ENCODE data around the gene SHMT1. TPM values are rescaled to one million over a fixed set of nuclear protein-coding genes. Genes with fewer than 3 reads are reported as not detected.

SHMT1 gene
- total and polyA plus RNA-seq, 2 experiments from 2014 or later = 30.4 to 36.2 TPM

DNA sequence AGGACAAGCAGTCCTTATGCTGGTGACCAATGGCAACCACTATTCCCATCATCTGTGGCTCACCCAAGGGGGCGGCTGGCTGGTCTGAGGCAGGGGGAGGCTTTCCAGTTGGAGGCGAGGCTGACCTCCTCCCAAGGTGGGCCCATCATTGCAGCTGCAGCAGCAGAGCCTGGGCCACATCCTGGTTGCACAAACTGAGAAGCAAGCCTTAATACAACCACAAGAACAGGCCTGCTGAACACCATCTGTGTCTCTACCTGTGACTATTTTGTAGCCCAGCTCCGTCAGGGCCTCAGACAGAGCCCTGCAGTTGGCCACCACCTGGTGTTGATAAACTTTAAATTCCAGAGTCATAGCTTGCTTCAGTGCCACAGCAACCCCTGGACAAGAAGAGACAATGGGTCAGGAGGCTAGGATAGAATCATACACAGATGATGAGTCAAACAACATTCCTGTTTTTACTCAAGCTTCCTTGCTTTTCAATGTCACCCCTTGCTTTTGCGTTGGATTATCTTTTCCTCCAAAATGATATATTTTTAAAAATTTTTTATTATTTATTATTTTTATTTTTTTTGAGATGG lies 30.4 kb downstream of the SHMT1 start:
- no peak overlapping the region for H3K27ac ChIP-seq
- WGBS (ENCODE audit: low lambda C conversion rate, missing lambda C conversion rate) = 83% methylated on average over 4 of the region's 4 CpGs
- DNase-seq (ENCODE audit: low spot score) = no peak
- H3K79me2 ChIP-seq = no peaks in the 10 kb centered on the region
- TF ChIP-seq EZH2phosphoT487 (IDR thresholded peaks at IDR 0.05; ENCODE audit: low read depth, severe bottlenecking, unreplicated experiment) = no peak
- TF ChIP-seq, protein P1, sequence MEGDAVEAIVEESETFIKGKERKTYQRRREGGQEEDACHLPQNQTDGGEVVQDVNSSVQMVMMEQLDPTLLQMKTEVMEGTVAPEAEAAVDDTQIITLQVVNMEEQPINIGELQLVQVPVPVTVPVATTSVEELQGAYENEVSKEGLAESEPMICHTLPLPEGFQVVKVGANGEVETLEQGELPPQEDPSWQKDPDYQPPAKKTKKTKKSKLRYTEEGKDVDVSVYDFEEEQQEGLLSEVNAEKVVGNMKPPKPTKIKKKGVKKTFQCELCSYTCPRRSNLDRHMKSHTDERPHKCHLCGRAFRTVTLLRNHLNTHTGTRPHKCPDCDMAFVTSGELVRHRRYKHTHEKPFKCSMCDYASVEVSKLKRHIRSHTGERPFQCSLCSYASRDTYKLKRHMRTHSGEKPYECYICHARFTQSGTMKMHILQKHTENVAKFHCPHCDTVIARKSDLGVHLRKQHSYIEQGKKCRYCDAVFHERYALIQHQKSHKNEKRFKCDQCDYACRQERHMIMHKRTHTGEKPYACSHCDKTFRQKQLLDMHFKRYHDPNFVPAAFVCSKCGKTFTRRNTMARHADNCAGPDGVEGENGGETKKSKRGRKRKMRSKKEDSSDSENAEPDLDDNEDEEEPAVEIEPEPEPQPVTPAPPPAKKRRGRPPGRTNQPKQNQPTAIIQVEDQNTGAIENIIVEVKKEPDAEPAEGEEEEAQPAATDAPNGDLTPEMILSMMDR (IDR thresholded peaks at IDR 0.05; ENCODE audit: poor library complexity) = no peak
- TF ChIP-seq EZH2 (IDR thresholded peaks at IDR 0.05; ENCODE audit: borderline replicate concordance) = no peak
- no peaks in the 10 kb centered on the region for H3K36me3 ChIP-seq (replicated peaks; ENCODE audit: insufficient read depth, low read depth)
- no peak overlapping the region for H2AFZ ChIP-seq
- no peak overlapping the region for H3K4me2 ChIP-seq
- no peaks in the 10 kb centered on the region for H3K4me1 ChIP-seq (ENCODE audit: insufficient read depth)
- no peaks in the 10 kb centered on the region for H3K9me2 ChIP-seq (replicated peaks; ENCODE audit: insufficient read depth)
- no peaks in the 10 kb centered on the region for H4K20me1 ChIP-seq (ENCODE audit: insufficient read depth, poor library complexity, severe bottlenecking)
- no peaks in the 10 kb centered on the region for H3K9me3 ChIP-seq (ENCODE audit: low read depth)
- H3K27me3 ChIP-seq = no peaks in the 10 kb centered on the region
- H3K4me3 ChIP-seq = no peak overlapping the region

DNA sequence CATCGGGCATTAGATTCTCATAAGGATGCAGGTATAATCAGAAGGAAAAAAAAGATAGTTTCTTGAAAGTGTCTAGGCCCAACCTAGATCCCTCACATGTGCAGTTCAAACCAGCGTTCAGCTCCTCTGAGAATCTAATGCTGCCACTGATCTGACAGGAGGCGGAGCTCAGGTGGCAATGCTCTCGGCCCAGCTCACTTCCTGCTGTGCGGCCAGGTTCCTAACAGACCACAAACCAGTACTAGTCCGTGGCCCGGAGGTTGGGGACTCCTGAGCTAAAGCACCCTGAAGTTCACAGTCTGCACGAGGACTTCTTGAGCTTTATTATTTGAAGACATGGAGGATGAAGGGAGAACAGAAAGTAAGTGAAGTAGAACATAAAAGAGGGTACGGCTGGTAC lies 31.5 kb downstream of the SHMT1 start:
- H4K20me1 ChIP-seq (ENCODE audit: insufficient read depth, poor library complexity, severe bottlenecking) = no peaks in the 10 kb centered on the region
- no peak overlapping the region for H3K27ac ChIP-seq
- H3K79me2 ChIP-seq = no peaks in the 10 kb centered on the region
- H2AFZ ChIP-seq = no peak overlapping the region
- no peaks in the 10 kb centered on the region for H3K9me2 ChIP-seq (replicated peaks; ENCODE audit: insufficient read depth)
- H3K4me3 ChIP-seq = no peak overlapping the region
- H3K36me3 ChIP-seq (replicated peaks; ENCODE audit: insufficient read depth, low read depth) = no peaks in the 10 kb centered on the region
- 93% methylated on average over 9 of the region's 9 CpGs for WGBS (ENCODE audit: low lambda C conversion rate, missing lambda C conversion rate)
- TF ChIP-seq, protein P1 (IDR thresholded peaks at IDR 0.05; ENCODE audit: poor library complexity) = no peak
- TF ChIP-seq EZH2 (IDR thresholded peaks at IDR 0.05; ENCODE audit: borderline replicate concordance) (no peak), EZH2phosphoT487 (IDR thresholded peaks at IDR 0.05; ENCODE audit: low read depth, severe bottlenecking, unreplicated experiment) (no peak)
- H3K4me1 ChIP-seq (ENCODE audit: insufficient read depth) = no peaks in the 10 kb centered on the region
- no peak for DNase-seq (ENCODE audit: low spot score)
- no peak overlapping the region for H3K4me2 ChIP-seq
- no peaks in the 10 kb centered on the region for H3K9me3 ChIP-seq (ENCODE audit: low read depth)
- H3K27me3 ChIP-seq = no peaks in the 10 kb centered on the region

DNA sequence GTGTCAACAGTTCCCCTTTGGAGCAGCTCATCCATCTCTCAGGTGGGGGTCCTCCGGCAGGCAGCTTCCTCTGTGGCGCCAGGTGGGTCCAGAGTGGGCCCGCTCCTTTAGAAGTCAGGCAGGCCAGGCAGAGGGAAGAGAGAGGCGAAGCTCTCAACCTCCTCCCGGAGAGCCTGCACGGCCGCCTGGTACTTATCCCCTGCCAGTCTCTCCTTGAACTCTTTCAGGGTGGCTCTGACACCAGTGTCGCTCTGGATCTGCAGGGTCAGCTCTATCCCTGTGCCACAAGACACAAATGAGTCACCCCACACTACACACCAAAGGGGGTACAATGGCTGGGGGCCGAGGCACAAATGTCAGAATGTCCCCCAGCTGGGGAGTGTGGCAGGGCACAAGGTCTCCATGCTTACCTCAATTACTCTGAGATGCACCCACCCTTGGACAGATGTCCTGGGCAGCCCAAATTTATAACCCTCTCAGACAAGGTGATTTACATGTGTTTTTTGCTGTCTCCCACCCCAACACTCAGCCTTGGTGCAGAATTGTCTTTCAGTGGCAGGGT lies 34.6 kb downstream of the SHMT1 start:
- H3K36me3 ChIP-seq (replicated peaks; ENCODE audit: insufficient read depth, low read depth) = no peaks in the 10 kb centered on the region

More for the DNA sequence above, 34.6 kb downstream of the SHMT1 start:
- no peak for DNase-seq (ENCODE audit: low spot score)
- Histone ChIP-seq H3K4me2 (no peak overlapping the region), H3K27me3 (no peaks in the 10 kb centered on the region), H3K4me1 (ENCODE audit: insufficient read depth) (no peaks in the 10 kb centered on the region), H3K27ac (no peak overlapping the region), H3K79me2 (no peaks in the 10 kb centered on the region), H4K20me1 (ENCODE audit: insufficient read depth, poor library complexity, severe bottlenecking) (no peaks in the 10 kb centered on the region), H2AFZ (no peak overlapping the region), H3K9me2 (replicated peaks; ENCODE audit: insufficient read depth) (no peaks in the 10 kb centered on the region), H3K4me3 (no peak overlapping the region), H3K9me3 (ENCODE audit: low read depth) (no peaks in the 10 kb centered on the region)
- 99% methylated on average over 9 of the region's 9 CpGs for WGBS (ENCODE audit: low lambda C conversion rate, missing lambda C conversion rate)
- TF ChIP-seq EZH2phosphoT487 (IDR thresholded peaks at IDR 0.05; ENCODE audit: low read depth, severe bottlenecking, unreplicated experiment) = no peak
- TF ChIP-seq, protein P1 (IDR thresholded peaks at IDR 0.05; ENCODE audit: poor library complexity) = no peak

Measured in hepatocyte (in vitro differentiated cells).